Naive thymus-derived CD8-positive, alpha-beta T cell (primary cell): ENCODE results near the gene DNAJC3. TPM values are rescaled to one million over a fixed set of nuclear protein-coding genes. Genes with fewer than 3 reads are reported as not detected.
A peak's percentile ranks its signal among the peaks of the same experiment; 100 is the strongest.

Source experiments
- ATAC-seq, 2 donors: fragments of 150-1000 bp; cut with Tn5 transposase in 1 of 2; sonication (Bioruptor Pico), chemical (Tn5 transposase) in 1 of 2; 1 replicate in 1 of 2; 2 replicates in 1 of 2; pipeline ENCODE4 v1.10.0; 2021; ENCODE audit warnings: mild to moderate bottlenecking in 2 of 2, moderate library complexity in 2 of 2
- POLR2A ChIA-PET: fragments of 350-600 bp; sonication (Branson Sonifier 250); formaldehyde crosslinking; loops from one replicate; lab custom pipeline; 2021; ENCODE audit warnings: antibody characterized with exemption; lab: Charles Lee
- DNase-seq, 10 donors: peaks; one replicate each; pipeline versions ENCODE4 v3.0.0 to v3.0.0-alpha.2; 2020 to 2022
- H3K27ac Mint-ChIP-seq, 10 donors: one replicate each; pipeline ENCODE4 v1.8.0; 2020 to 2022; ENCODE audit warnings: mild to moderate bottlenecking in 10 of 10, mixed read lengths in 10 of 10, moderate library complexity in 4 of 10, inconsistent platforms in 1 of 10
- H3K27me3 Mint-ChIP-seq, 5 donors: one replicate each; pipeline ENCODE4 v1.8.0; 2021 to 2022; ENCODE audit warnings: mixed read lengths in 5 of 5
- H3K36me3 Mint-ChIP-seq, 3 donors: one replicate each; pipeline ENCODE4 v1.8.0; 2020 to 2022; ENCODE audit warnings: mixed read lengths in 3 of 3, mild to moderate bottlenecking in 2 of 3, inconsistent platforms in 1 of 3
- H3K4me1 Mint-ChIP-seq, 4 donors: one replicate each; pipeline ENCODE4 v1.8.0; 2021 to 2022; ENCODE audit warnings: mixed read lengths in 4 of 4
- H3K4me3 Mint-ChIP-seq, 10 donors: one replicate each; pipeline ENCODE4 v1.8.0; 2020 to 2022; ENCODE audit warnings: mild to moderate bottlenecking in 10 of 10, mixed read lengths in 10 of 10, moderate library complexity in 6 of 10, inconsistent platforms in 1 of 10
- H3K9me3 Mint-ChIP-seq, 9 donors: one replicate each; pipeline ENCODE4 v1.8.0; 2020 to 2022; ENCODE audit warnings: mixed read lengths in 9 of 9, mild to moderate bottlenecking in 3 of 9, inconsistent platforms in 1 of 9, moderate library complexity in 1 of 9
- polyA plus RNA-seq, 3 donors: library from polyadenylated mRNA; unstranded; fragments of 300-500 nt; fragmentation: Illumina TruSeq; gene quantifications; one replicate each; pipeline ENCODE4 v1.2.3, GENCODE V29; 2021
- total RNA-seq, 8 experiments: library from RNA in 2 of 8; stranded (reverse) in 2 of 8; gene quantifications; one replicate each; pipeline ENCODE4 v1.2.3 and lab custom pipeline; 2021 to 2026

DNAJC3 gene
- total and polyA plus RNA-seq, 5 experiments from 2014 or later = 11.3 to 18.5 (median 17.0) TPM

GRCh38 chr13:95791084-95791722 is 114.3 kb downstream of the DNAJC3 start:
- H3K4me3 Mint-ChIP-seq = no peak overlapping the region
- H3K4me1 Mint-ChIP-seq = peaks cover 0 to 4% (median 0%) of the 10 kb centered on the region in 4 donors
- ATAC-seq = no peak
- peak overlapping the region in 1 of 10 donors; percentile 43 for H3K27ac Mint-ChIP-seq
- H3K9me3 Mint-ChIP-seq = peaks cover 0 to 16% (median 2%) of the 10 kb centered on the region in 9 donors
- no peaks in the 10 kb centered on the region for H3K27me3 Mint-ChIP-seq
- DNase-seq = no peak
- POLR2A ChIA-PET = no interaction called here
- H3K36me3 Mint-ChIP-seq = peaks cover 39 to 85% (median 72%) of the 10 kb centered on the region in 3 donors

- Mint-ChIP-seq H3K36me3 (peaks cover 24 to 67% (median 55%) of the 10 kb centered on the region in 3 donors), H3K27ac (no peak overlapping the region), H3K27me3 (no peaks in the 10 kb centered on the region), H3K4me3 (no peak overlapping the region), H3K4me1 (peaks cover 0 to 4% (median 0%) of the 10 kb centered on the region in 4 donors), H3K9me3 (peaks cover 0 to 16% (median 0%) of the 10 kb centered on the region in 9 donors)
- POLR2A ChIA-PET = no interaction called here
- DNase-seq (no peak), ATAC-seq (no peak)
These were observed 116.1 kb downstream of the DNAJC3 start for GRCh38 chr13:95793018-95793555.

DNA sequence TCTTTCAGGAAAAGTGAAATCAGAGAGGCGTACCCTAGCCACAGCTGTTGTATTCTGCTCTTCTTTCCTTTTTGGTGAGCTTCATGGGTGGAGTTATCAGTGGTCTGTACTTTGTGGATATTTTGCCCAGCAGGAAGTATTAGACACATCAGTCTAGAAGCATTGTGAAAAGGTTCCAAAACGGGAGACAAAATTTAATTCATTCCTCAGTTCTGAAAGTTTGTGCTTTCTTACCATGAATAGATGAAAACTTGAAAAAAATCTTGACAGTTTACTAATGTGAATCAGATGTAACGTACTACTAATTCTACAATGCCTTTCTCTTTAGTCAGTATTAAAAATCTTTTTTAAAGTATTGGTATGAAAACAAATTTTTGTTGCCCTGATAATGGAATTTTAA is 116.8 kb downstream of the DNAJC3 start:
- peak overlapping the region in 1 of 10 donors; percentile 69 for H3K27ac Mint-ChIP-seq
- H3K36me3 Mint-ChIP-seq = peaks cover 17 to 60% (median 48%) of the 10 kb centered on the region in 3 donors
- H3K27me3 Mint-ChIP-seq = no peaks in the 10 kb centered on the region
- H3K4me3 Mint-ChIP-seq = no peak overlapping the region
- peaks cover 0 to 11% (median 0%) of the 10 kb centered on the region in 9 donors for H3K9me3 Mint-ChIP-seq
- H3K4me1 Mint-ChIP-seq = peaks cover 0 to 4% (median 0%) of the 10 kb centered on the region in 4 donors
- ATAC-seq (no peak), DNase-seq (no peak)
- POLR2A ChIA-PET = no interaction called here

GRCh38 chr13:95797016-95797415 is 120.1 kb downstream of the DNAJC3 start:
- Mint-ChIP-seq H3K27me3 (peaks cover 0 to 2% (median 0%) of the 10 kb centered on the region in 5 donors), H3K27ac (no peak overlapping the region), H3K4me1 (no peaks in the 10 kb centered on the region), H3K4me3 (no peak overlapping the region), H3K36me3 (peaks cover 0 to 29% (median 18%) of the 10 kb centered on the region in 3 donors), H3K9me3 (peaks cover 0 to 3% (median 0%) of the 10 kb centered on the region in 9 donors)
- ATAC-seq (no peak), DNase-seq (no peak)
- POLR2A ChIA-PET = no interaction called here

DNA sequence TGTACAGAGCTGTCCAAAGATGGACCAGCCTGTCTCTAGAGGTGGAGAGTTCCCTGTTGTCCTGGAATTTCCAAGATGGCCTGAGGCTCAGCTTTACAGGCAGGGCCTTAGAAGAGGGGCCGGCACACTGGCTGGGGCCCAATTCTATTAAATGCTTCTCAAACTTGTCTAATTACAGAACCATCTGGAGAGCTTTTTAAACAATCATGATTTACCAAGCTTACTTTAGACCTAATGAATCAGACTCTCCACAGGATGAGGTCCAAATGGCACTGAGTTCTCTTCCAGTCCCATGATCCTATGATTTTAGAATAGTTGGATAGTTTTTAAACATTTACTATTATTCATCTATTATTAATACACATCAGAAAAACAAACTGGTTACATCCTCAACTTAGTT is 123.5 kb downstream of the DNAJC3 start:
- peaks cover 0 to 16% (median 12%) of the 10 kb centered on the region in 5 donors for H3K27me3 Mint-ChIP-seq
- H3K27ac Mint-ChIP-seq = no peak overlapping the region
- DNase-seq = no peak
- POLR2A ChIA-PET = no interaction called here
- no peaks in the 10 kb centered on the region for H3K4me1 Mint-ChIP-seq
- H3K36me3 Mint-ChIP-seq = peaks cover 0 to 6% (median 0%) of the 10 kb centered on the region in 3 donors
- no peak for ATAC-seq
- no peak overlapping the region for H3K4me3 Mint-ChIP-seq
- peaks cover 0 to 20% (median 3%) of the 10 kb centered on the region in 9 donors for H3K9me3 Mint-ChIP-seq

DNA sequence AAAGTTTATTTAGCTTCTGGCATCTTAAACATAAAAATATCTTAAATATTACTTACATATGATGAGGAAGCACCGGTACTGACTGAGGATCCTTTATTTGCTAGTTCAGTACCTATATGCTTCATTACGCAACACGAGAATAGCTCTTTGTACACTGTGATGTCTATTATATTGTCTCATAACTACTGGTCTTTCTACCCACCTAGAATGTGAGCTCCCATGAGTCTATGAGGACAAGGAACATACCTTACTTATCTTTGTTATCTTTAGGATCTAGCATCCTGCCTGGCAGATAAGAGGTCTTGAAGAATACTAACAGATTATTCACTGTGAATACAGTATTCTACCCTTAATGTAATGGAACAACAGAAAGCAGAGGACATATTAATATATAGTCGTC is 124.9 kb downstream of the DNAJC3 start:
- POLR2A ChIA-PET = no interaction called here

DNA sequence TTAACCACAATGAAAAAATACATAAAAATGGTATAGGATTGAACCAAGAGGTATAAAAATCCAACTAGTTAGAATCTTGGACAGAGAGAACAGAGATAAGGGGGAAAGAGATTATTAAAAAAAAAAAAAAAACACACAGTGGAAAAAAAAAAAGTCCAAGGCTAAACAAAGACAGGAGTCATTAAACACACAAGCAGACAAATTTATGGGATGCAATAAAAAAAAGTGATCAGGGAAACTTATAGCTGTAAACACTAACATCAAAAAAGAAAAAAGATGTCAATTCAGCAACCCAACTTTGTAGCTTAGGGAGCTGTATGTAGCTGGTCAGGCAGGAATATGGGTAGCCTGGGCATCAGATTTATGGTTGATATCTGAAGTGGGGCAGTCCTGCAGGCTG is 129.0 kb downstream of the DNAJC3 start:
- peaks cover 12 to 55% (median 20%) of the 10 kb centered on the region in 5 donors for H3K27me3 Mint-ChIP-seq
- POLR2A ChIA-PET = no interaction called here
- DNase-seq (no peak), ATAC-seq (no peak)
- H3K9me3 Mint-ChIP-seq = peaks cover 0 to 44% (median 15%) of the 10 kb centered on the region in 9 donors
- no peak overlapping the region for H3K4me3 Mint-ChIP-seq
- H3K27ac Mint-ChIP-seq = no peak overlapping the region
- H3K36me3 Mint-ChIP-seq = peaks cover 0 to 25% (median 2%) of the 10 kb centered on the region in 3 donors
- no peaks in the 10 kb centered on the region for H3K4me1 Mint-ChIP-seq

More for the DNA sequence above, 124.9 kb downstream of the DNAJC3 start:
- peaks cover 0 to 32% (median 6%) of the 10 kb centered on the region in 9 donors for H3K9me3 Mint-ChIP-seq
- H3K4me3 Mint-ChIP-seq = no peak overlapping the region
- H3K4me1 Mint-ChIP-seq = no peaks in the 10 kb centered on the region
- H3K36me3 Mint-ChIP-seq = peaks cover 0 to 15% (median 2%) of the 10 kb centered on the region in 3 donors
- no peak for DNase-seq
- ATAC-seq = no peak
- H3K27ac Mint-ChIP-seq = no peak overlapping the region
- peaks cover 4 to 26% (median 14%) of the 10 kb centered on the region in 5 donors for H3K27me3 Mint-ChIP-seq

GRCh38 chr13:95809429-95809828 is 132.5 kb downstream of the DNAJC3 start:
- DNase-seq (no peak), ATAC-seq (no peak)
- no peak overlapping the region for H3K27ac Mint-ChIP-seq
- peaks cover 10 to 59% (median 28%) of the 10 kb centered on the region in 9 donors for H3K9me3 Mint-ChIP-seq
- peaks cover 9 to 55% (median 15%) of the 10 kb centered on the region in 5 donors for H3K27me3 Mint-ChIP-seq
- POLR2A ChIA-PET = no interaction called here
- no peaks in the 10 kb centered on the region for H3K4me1 Mint-ChIP-seq
- H3K36me3 Mint-ChIP-seq = peaks cover 0 to 30% (median 2%) of the 10 kb centered on the region in 3 donors
- no peak overlapping the region for H3K4me3 Mint-ChIP-seq

DNA sequence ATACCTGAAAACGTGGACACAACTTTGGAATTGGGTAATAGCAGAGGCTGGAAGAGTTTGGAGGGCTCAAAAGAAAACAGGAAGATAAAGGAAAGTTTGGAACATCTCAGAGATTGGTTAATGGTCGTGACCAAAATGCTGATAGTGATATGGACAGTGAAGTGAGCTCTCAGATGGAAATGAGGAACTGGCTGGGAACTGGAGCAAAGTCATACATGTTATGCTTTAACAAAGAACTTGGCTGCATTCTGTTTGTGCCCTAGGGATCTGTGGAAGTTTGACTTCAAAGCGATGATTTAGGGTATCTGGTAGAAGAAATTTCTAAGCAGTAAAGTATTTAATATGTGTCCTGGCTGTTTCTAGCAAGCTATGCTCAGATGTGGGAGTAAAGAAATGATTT is 136.2 kb downstream of the DNAJC3 start:
- Mint-ChIP-seq H3K4me1 (no peaks in the 10 kb centered on the region), H3K27me3 (peaks cover 8 to 42% (median 15%) of the 10 kb centered on the region in 5 donors), H3K9me3 (peaks cover 10 to 40% (median 23%) of the 10 kb centered on the region in 9 donors), H3K4me3 (no peak overlapping the region), H3K36me3 (peaks cover 0 to 21% (median 0%) of the 10 kb centered on the region in 3 donors), H3K27ac (no peak overlapping the region)
- no peak for ATAC-seq
- POLR2A ChIA-PET = no interaction called here
- DNase-seq = no peak

DNA sequence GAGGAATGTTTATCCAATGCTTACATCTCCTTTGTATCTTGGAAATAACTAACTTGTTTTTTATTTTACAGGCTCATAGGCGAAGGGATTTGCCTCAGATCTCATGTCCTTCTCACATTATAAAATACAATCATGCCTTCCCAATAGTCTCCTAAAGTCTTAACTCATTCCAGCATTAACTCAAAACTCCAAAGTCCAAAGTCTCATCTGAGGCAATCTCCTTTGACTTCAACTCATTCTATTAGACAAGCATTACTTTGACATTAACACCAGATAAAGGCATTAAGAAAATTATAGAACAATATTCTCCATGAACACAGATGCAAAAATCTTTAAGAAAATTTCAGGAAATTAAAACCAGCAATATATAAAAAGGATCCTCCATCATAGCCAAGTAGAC is 137.6 kb downstream of the DNAJC3 start:
- H3K36me3 Mint-ChIP-seq = peaks cover 0 to 17% (median 0%) of the 10 kb centered on the region in 3 donors
- peaks cover 3 to 28% (median 11%) of the 10 kb centered on the region in 5 donors for H3K27me3 Mint-ChIP-seq
- ATAC-seq (no peak), DNase-seq (no peak)
- H3K27ac Mint-ChIP-seq = no peak overlapping the region
- POLR2A ChIA-PET = no interaction called here
- no peaks in the 10 kb centered on the region for H3K4me1 Mint-ChIP-seq
- no peak overlapping the region for H3K4me3 Mint-ChIP-seq
- H3K9me3 Mint-ChIP-seq = peaks cover 10 to 35% (median 17%) of the 10 kb centered on the region in 9 donors

DNA sequence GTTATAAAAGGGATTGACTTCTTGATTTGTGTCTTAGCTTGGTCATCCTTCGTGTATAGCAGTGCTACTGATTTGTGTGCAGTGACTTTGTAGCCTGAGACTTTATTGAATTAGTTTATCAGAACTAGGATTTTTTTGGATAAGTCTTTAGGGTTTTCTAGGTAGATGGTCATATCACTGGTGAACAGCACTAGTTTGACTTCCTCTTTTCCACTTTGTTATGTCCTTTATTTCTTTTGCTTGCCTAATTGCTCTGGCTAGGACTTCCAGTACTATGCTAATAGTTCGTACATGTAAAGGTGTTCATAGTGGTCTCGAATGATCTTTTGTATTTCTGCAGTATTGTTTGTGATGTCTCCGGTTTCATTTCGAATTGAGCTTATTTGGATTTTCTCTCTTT is 145.4 kb downstream of the DNAJC3 start:
- POLR2A ChIA-PET = no interaction called here
- no peak for ATAC-seq
- H3K4me3 Mint-ChIP-seq = no peak overlapping the region

DNA sequence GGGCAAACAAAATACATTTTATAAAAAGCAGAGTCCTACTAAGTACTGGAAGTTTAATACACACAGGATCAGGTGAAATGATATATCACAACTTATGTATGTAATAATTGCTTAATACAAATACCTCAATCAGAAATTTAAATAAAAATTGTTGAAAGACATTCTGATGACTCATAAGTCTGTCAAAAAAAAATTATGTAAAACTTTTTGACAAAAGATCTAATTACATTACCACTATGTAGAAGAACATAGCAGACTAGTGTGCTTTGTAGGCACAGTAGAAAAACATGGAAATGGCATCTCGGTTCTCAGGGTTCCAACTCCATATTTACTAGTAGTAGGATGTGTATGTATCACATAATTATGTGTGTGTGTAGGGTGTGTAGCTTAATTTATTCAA is 156.2 kb downstream of the DNAJC3 start:
- peaks cover 0 to 16% (median 3%) of the 10 kb centered on the region in 9 donors for H3K9me3 Mint-ChIP-seq
- peaks cover 0 to 2% (median under 1%) of the 10 kb centered on the region in 4 donors for H3K4me1 Mint-ChIP-seq
- POLR2A ChIA-PET = no interaction called here
- no peak overlapping the region for H3K4me3 Mint-ChIP-seq
- ATAC-seq (no peak), DNase-seq (no peak)
- peaks cover 7 to 25% (median 17%) of the 10 kb centered on the region in 5 donors for H3K27me3 Mint-ChIP-seq
- H3K27ac Mint-ChIP-seq = no peak overlapping the region
- peaks cover 0 to 5% (median 0%) of the 10 kb centered on the region in 3 donors for H3K36me3 Mint-ChIP-seq

More for the DNA sequence above, 145.4 kb downstream of the DNAJC3 start:
- Mint-ChIP-seq H3K4me1 (no peaks in the 10 kb centered on the region), H3K27ac (peak overlapping the region in 1 of 10 donors; percentile 55), H3K27me3 (peaks cover 13 to 31% (median 16%) of the 10 kb centered on the region in 5 donors), H3K9me3 (no peaks in the 10 kb centered on the region), H3K36me3 (no peaks in the 10 kb centered on the region)
- DNase-seq = no peak

DNA sequence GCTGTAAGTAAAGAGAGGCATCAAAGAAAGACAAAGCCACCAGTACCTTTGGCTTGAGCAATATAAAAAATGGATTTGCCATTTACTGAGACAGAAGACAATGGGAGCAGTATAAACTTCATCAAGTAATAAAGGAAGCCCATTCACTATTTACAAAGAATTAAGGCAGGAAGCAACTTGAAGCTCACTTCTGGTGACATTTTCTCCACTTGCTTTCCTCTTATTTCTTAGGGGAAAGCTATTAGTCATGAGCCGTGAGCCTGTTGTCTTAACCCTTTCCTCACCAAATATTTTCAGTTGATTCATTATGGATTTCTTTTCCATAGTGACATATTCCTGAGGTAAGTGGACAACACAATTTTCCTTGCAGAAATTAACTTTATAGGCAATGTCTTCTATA is 156.8 kb downstream of the DNAJC3 start:
- Mint-ChIP-seq H3K4me3 (no peak overlapping the region), H3K9me3 (peaks cover 0 to 12% (median 2%) of the 10 kb centered on the region in 9 donors), H3K36me3 (peaks cover 0 to 2% (median under 1%) of the 10 kb centered on the region in 3 donors), H3K27me3 (peaks cover 1 to 21% (median 15%) of the 10 kb centered on the region in 5 donors), H3K4me1 (peaks cover 0 to 2% (median under 1%) of the 10 kb centered on the region in 4 donors), H3K27ac (no peak overlapping the region)
- no peak for DNase-seq
- ATAC-seq = no peak
- POLR2A ChIA-PET = no interaction called here
